Activated CD4-positive, alpha-beta T cell treated with anti-CD3 and anti-CD28 coated beads for 36 hours (primary cell): Measurements from ENCODE around the gene DCLK2. TPM values are rescaled to one million over a fixed set of nuclear protein-coding genes. Genes with fewer than 3 reads are reported as not detected.

Source experiments
- ATAC-seq: fragments of 200-7000 bp; cut with Tn5 transposase; one replicate; pipeline ENCODE4 v1.10.0; 2021; ENCODE audit warnings: mild to moderate bottlenecking, moderate library complexity
- CTCF ChIA-PET: fragments of 350-600 bp; sonication (Branson Sonifier 250); formaldehyde crosslinking; loops from one replicate; lab custom pipeline; 2021; ENCODE audit warnings: antibody characterized with exemption; lab: Charles Lee
- POLR2A ChIA-PET: fragments of 350-600 bp; sonication (Branson Sonifier 250); formaldehyde crosslinking; loops from one replicate; lab custom pipeline; 2021; ENCODE audit warnings: antibody characterized with exemption, inconsistent platforms; lab: Charles Lee
- DNase-seq: peaks from one replicate; pipeline ENCODE4 v3.0.0-alpha.2; 2020
- H3K27ac Mint-ChIP-seq: one replicate; pipeline ENCODE4 v1.8.0; 2021; ENCODE audit warnings: mixed read lengths
- H3K27me3 Mint-ChIP-seq: one replicate; pipeline ENCODE4 v1.8.0; 2021; ENCODE audit warnings: mixed read lengths
- H3K36me3 Mint-ChIP-seq: one replicate; pipeline ENCODE4 v1.8.0; 2021; ENCODE audit warnings: low read depth, mixed read lengths
- H3K4me1 Mint-ChIP-seq: one replicate; pipeline ENCODE4 v1.8.0; 2021; ENCODE audit warnings: mixed read lengths
- H3K4me3 Mint-ChIP-seq: one replicate; pipeline ENCODE4 v1.8.0; 2021; ENCODE audit warnings: mild to moderate bottlenecking, moderate library complexity, mixed read lengths
- H3K9me3 Mint-ChIP-seq: one replicate; pipeline ENCODE4 v1.8.0; 2021; ENCODE audit warnings: low read depth, mixed read lengths
- intact Hi-C, 2 experiments: fragments of 100-400 bp; cut with DNase I in 1 of 2; cut with micrococcal nuclease in 1 of 2; formaldehyde crosslinking; loops; one replicate each; pipeline versions ENCODE4 v1.14.2 to v1.15.1; 2022 to 2024; cut with DNase I, micrococcal nuclease
- total RNA-seq, 2 experiments: library from RNA; stranded (reverse); gene quantifications; one replicate each; pipeline ENCODE4 v1.2.3, GENCODE V29; 2021

The DCLK2 gene
- total RNA-seq, 2 experiments from 2014 or later: not detected

GRCh38 chr4:150248181-150248580, 169.9 kb downstream of the DCLK2 start:
- ATAC-seq (no peak), DNase-seq (no peak)
- H3K27ac Mint-ChIP-seq: no peak overlapping the region
- intact Hi-C loops: no loop called here
- no peaks in the 10 kb centered on the region for H3K9me3 Mint-ChIP-seq
- H3K27me3 Mint-ChIP-seq: no peaks in the 10 kb centered on the region
- H3K36me3 Mint-ChIP-seq: no peaks in the 10 kb centered on the region
- ChIA-PET CTCF (no interaction called here), POLR2A (no interaction called here)
- H3K4me3 Mint-ChIP-seq: no peak overlapping the region
- H3K4me1 Mint-ChIP-seq: no peaks in the 10 kb centered on the region

- Mint-ChIP-seq H3K4me1 (no peaks in the 10 kb centered on the region), H3K4me3 (no peak overlapping the region), H3K27ac (no peak overlapping the region), H3K27me3 (no peaks in the 10 kb centered on the region), H3K36me3 (no peaks in the 10 kb centered on the region), H3K9me3 (no peaks in the 10 kb centered on the region)
- ChIA-PET POLR2A (no interaction called here), CTCF (interaction anchor here (0.6 kb wide), 1 partner anchor 22 kb away, joined by 3 read pairs; no protein-coding TSS in a partner anchor)
- intact Hi-C loops: no loop called here
- ATAC-seq (no peak), DNase-seq (no peak)
Observed at GRCh38 chr4:150250293-150250997, 172.2 kb downstream of the DCLK2 start.

GRCh38 chr4:150250998-150251651, 172.9 kb downstream of the DCLK2 start:
- POLR2A ChIA-PET: no interaction called here
- no peaks in the 10 kb centered on the region for H3K36me3 Mint-ChIP-seq
- H3K4me3 Mint-ChIP-seq: no peak overlapping the region
- H3K9me3 Mint-ChIP-seq: no peaks in the 10 kb centered on the region
- ATAC-seq: no peak
- H3K27me3 Mint-ChIP-seq: no peaks in the 10 kb centered on the region
- H3K4me1 Mint-ChIP-seq: no peaks in the 10 kb centered on the region
- intact Hi-C loops: no loop called here
- DNase-seq: no peak
- H3K27ac Mint-ChIP-seq: no peak overlapping the region
- CTCF ChIA-PET: interaction anchor here (0.6 kb wide), 1 partner anchor 21 kb away, joined by 3 read pairs; no protein-coding TSS in a partner anchor

GRCh38 chr4:150251752-150252190, 173.5 kb downstream of the DCLK2 start:
- no peak overlapping the region for H3K27ac Mint-ChIP-seq
- ChIA-PET POLR2A (no interaction called here), CTCF (interaction anchor here (1.3 kb wide), 1 partner anchor 9 kb away, joined by 5 read pairs; no protein-coding TSS in a partner anchor)
- intact Hi-C loops: no loop called here
- no peaks in the 10 kb centered on the region for H3K9me3 Mint-ChIP-seq
- peak; percentile 30 for ATAC-seq
- H3K27me3 Mint-ChIP-seq: no peaks in the 10 kb centered on the region
- H3K4me3 Mint-ChIP-seq: no peak overlapping the region
- no peaks in the 10 kb centered on the region for H3K4me1 Mint-ChIP-seq
- DNase-seq: peak; percentile 14
- H3K36me3 Mint-ChIP-seq: no peaks in the 10 kb centered on the region

GRCh38 chr4:150252306-150252705, 174.1 kb downstream of the DCLK2 start:
- ChIA-PET CTCF (interaction anchor here (0.8 to 1.3 kb wide), 2 partner anchors 10 to 1175 kb away, joined by 4 to 5 read pairs; no protein-coding TSS in a partner anchor), POLR2A (no interaction called here)
- DNase-seq: no peak
- Mint-ChIP-seq H3K9me3 (no peaks in the 10 kb centered on the region), H3K27me3 (no peaks in the 10 kb centered on the region), H3K36me3 (no peaks in the 10 kb centered on the region), H3K27ac (no peak overlapping the region), H3K4me1 (no peaks in the 10 kb centered on the region), H3K4me3 (no peak overlapping the region)
- intact Hi-C loops: no loop called here
- no peak for ATAC-seq

GRCh38 chr4:150252741-150253140, 174.5 kb downstream of the DCLK2 start:
- Mint-ChIP-seq H3K27ac (no peak overlapping the region), H3K4me1 (no peaks in the 10 kb centered on the region), H3K27me3 (no peaks in the 10 kb centered on the region), H3K4me3 (no peak overlapping the region), H3K9me3 (no peaks in the 10 kb centered on the region), H3K36me3 (no peaks in the 10 kb centered on the region)
- DNase-seq (no peak), ATAC-seq (no peak)
- ChIA-PET POLR2A (no interaction called here), CTCF (interaction anchor here (0.8 to 1.3 kb wide), 2 partner anchors 10 to 1174 kb away, joined by 4 to 5 read pairs; no protein-coding TSS in a partner anchor)
- intact Hi-C loops: no loop called here

GRCh38 chr4:150253416-150253815, 175.2 kb downstream of the DCLK2 start:
- DNase-seq: no peak
- intact Hi-C loops: no loop called here
- H3K9me3 Mint-ChIP-seq: no peaks in the 10 kb centered on the region
- no peaks in the 10 kb centered on the region for H3K4me1 Mint-ChIP-seq
- no peak overlapping the region for H3K4me3 Mint-ChIP-seq
- H3K27me3 Mint-ChIP-seq: no peaks in the 10 kb centered on the region
- H3K27ac Mint-ChIP-seq: no peak overlapping the region
- CTCF ChIA-PET: no interaction called here
- no peak for ATAC-seq
- POLR2A ChIA-PET: no interaction called here
- no peaks in the 10 kb centered on the region for H3K36me3 Mint-ChIP-seq

GRCh38 chr4:150253965-150254630, 175.9 kb downstream of the DCLK2 start:
- Mint-ChIP-seq H3K27me3 (no peaks in the 10 kb centered on the region), H3K36me3 (no peaks in the 10 kb centered on the region), H3K4me1 (no peaks in the 10 kb centered on the region), H3K27ac (no peak overlapping the region), H3K4me3 (no peak overlapping the region), H3K9me3 (no peaks in the 10 kb centered on the region)
- DNase-seq (no peak), ATAC-seq (no peak)
- intact Hi-C loops: no loop called here
- ChIA-PET POLR2A (no interaction called here), CTCF (interaction anchor here (1.4 kb wide), 1 partner anchor 607 kb away, joined by 3 read pairs; no protein-coding TSS in a partner anchor)

GRCh38 chr4:150255610-150256224, 177.5 kb downstream of the DCLK2 start:
- H3K4me1 Mint-ChIP-seq: no peaks in the 10 kb centered on the region
- H3K27me3 Mint-ChIP-seq: no peaks in the 10 kb centered on the region
- H3K9me3 Mint-ChIP-seq: no peaks in the 10 kb centered on the region
- ATAC-seq: no peak
- intact Hi-C loops: no loop called here
- H3K27ac Mint-ChIP-seq: no peak overlapping the region
- no peak overlapping the region for H3K4me3 Mint-ChIP-seq
- ChIA-PET POLR2A (no interaction called here), CTCF (interaction anchor here (1.4 kb wide), 1 partner anchor 605 kb away, joined by 3 read pairs; no protein-coding TSS in a partner anchor)
- no peak for DNase-seq
- H3K36me3 Mint-ChIP-seq: no peaks in the 10 kb centered on the region

GRCh38 chr4:150256225-150256620, 178.0 kb downstream of the DCLK2 start:
- H3K27me3 Mint-ChIP-seq: no peaks in the 10 kb centered on the region
- H3K4me3 Mint-ChIP-seq: no peak overlapping the region
- ATAC-seq (no peak), DNase-seq (no peak)
- ChIA-PET CTCF (no interaction called here), POLR2A (no interaction called here)
- no peak overlapping the region for H3K27ac Mint-ChIP-seq
- H3K9me3 Mint-ChIP-seq: no peaks in the 10 kb centered on the region
- H3K36me3 Mint-ChIP-seq: no peaks in the 10 kb centered on the region
- no peaks in the 10 kb centered on the region for H3K4me1 Mint-ChIP-seq
- intact Hi-C loops: no loop called here
